ENCODE results near the gene MED13L.

The MED13L gene

DNA sequence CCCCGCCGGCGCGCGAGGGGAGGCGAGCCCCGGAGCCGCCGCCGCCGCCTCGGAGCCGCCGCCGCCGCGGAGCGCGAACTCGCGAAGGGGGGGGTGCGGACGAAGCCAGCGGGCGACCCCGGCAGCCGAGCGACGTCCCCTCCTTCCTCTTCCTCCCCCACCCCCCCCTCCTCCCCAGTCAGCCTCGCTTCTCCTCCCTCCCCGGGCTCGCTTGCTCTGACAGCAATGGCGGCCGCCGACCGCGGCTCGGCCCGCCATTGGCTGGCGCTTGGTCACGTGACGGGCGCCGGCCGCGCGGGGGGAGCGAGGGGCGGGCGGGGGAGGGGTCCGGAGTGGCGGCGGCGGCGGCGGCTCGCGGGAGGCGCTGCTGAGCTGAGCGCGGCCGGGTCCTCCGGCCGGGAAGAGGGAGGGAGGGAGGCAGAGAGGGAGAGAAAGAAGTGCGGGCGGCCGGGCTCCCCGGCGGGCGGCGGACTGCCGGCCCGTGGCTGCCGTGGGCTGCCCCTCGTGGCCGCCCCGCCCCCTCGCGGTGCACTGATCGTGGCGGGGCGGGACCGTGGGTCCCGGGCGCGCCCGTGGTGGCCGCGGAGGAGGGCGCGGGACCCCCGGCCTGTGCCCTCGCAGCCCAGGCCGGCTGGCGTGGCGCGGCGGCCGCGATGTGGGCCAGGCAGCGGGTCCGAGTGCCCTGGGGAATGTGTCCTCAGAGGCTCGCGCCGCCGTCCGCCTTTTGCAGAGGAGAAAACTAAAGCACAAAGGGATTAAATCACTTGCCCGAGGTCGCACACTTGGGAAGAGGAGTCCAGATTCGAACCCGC lies at the start of gene MED13L:
MED13L (minus strand) TSS at position 227 of the 812 bp plus-strand sequence. CDS start 562 bp downstream, outside the sequence.
- DNase-seq: peak; percentile 87

GRCh38 chr12:116325336-116325664 lies 47.8 kb upstream of the MED13L start:
- no peak for DNase-seq

DNA sequence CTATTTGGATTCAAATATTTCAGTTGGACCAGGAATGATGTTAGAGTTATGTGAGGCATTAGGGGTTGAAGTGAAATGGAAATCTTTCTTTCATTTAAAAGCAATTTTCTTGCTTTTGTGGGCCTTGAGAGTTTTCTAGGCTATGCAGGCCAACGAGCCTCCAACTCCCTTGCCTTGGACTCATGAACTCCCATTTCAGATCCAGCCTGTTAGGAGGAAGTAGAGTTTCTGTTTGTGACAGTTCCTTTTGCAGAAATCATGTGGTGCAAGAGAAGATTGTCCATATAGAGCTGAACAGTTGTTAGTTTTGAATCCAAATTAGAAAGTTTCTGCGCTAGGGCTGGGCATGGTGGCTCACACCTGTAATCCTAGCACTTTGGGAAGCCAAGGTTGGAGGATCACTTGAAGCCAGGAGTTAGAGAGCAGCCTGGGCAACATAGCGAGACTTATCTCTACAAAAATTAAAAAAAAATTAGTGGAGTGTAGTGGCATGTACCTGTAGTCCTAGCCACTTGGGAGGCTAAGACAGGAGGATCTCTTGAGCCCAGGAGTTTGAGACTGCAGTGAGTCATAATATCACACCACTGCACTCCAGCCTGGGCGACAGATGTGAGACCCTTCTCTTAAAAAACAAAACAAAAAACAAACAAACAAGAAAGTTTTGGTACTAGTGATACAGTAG lies 47.3 kb upstream of the MED13L start:
- DNase-seq: no peak

GRCh38 chr12:116323406-116324386 lies 46.2 kb upstream of the MED13L start:
- no peak for DNase-seq

DNA sequence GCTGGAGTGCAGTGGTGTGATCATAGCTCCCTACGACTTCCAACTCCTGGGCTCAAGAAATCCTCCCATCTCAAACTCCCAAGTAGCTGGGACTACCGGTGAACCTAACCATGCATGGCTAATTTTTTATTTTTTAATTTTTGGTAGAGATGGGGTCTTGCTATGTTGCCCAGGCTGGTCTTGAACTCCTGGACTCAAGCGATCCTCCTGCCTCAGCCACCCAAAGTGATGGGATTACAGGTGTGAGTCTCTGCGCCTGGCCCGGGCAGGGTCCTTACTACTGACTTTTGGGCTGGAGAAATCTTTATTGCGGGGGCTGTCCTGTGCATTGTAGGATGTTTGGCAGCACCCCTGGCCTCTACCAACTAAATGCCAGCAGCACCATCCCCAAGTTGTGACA lies 44.4 kb upstream of the MED13L start:
- no peak for DNase-seq

DNA sequence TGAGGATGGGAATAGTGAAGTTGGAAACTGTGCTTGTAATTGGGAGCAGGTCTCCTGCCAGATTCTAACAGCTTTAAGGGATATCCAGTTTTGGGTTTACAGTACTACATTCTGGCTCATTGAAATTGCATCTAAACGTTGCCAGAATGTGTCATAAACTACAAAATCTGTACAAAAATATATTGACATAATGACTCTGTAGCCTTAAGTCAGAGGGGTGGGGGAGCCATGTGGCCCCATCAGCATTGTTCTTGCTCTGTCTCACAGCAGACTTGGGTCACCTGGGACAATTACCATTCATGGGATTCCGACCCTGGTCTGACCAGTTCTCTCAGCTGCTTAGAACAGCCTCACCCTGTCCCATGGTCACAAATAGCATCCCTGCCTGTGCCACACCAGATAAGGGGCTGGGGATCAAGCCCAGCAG lies 43.3 kb upstream of the MED13L start:
- no peak for DNase-seq

- no peak for DNase-seq
Observed at GRCh38 chr12:116319898-116320621, 42.6 kb upstream of the MED13L start.

GRCh38 chr12:116319233-116319897 lies 41.9 kb upstream of the MED13L start:
- no peak for DNase-seq

- DNase-seq: no peak
Observed at GRCh38 chr12:116318576-116319232, 41.2 kb upstream of the MED13L start.

- DNase-seq: no peak
Observed at GRCh38 chr12:116317986-116318575, 40.6 kb upstream of the MED13L start.

DNA sequence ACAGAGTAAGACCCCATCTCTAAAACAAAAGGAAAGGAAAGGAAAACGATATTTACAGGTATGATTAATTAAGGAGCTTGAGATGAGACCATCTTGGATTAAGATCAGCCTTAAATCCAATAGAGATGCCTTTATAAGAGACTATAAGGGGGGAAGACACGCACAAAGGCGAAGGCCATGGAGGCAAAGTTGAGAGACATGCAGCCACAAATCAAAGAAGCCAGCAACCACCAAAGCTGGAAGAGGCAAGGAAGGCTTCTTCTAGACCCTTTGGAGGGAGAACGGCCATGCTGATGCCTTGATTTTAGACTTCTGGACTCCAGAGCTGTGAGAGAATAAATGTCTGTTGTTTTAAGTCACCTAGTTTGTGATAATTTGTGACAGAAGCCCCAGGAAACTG lies 39.6 kb upstream of the MED13L start:
- DNase-seq: no peak

DNA sequence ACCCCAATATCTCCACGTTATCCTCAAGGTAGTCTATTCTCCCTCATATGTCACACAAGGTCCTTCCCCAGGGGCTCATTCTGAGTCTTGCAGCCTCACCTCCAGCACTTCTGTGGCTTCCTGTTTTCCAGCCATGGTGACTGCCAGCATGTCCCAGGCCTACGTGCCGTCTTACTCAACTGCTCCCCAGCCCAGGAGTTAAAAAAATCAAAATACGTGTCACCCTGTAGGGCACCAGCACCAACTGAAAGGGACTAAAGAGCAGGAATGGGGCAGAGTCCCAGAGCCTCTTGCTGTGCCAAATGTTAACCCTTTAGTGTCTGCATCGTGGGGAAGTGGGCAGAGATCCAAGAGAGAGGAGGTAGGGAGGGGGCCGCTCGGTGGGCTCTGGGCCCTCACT lies 37.0 kb upstream of the MED13L start:
- DNase-seq: no peak

GRCh38 chr12:116313194-116313927 lies 35.9 kb upstream of the MED13L start:
- no peak for DNase-seq

DNA sequence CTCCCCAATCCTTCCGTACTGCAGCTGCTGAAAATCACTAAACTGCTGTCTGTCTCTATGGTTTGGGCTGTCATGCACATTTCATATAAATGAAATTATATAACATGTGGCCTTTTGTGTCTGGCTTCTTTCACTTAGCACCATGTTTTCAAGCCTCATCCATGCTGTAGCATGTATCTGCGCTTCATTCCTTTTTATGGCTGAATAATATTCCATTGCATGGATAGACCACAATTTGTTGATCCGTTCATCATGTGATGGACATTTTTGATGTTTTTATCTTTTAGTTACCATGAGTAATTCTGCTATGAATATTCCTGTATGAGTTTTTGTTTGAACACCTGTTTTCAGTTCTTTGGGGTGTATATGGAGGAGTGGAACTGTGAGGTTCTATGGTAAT lies 32.6 kb upstream of the MED13L start:
- no peak for DNase-seq

DNA sequence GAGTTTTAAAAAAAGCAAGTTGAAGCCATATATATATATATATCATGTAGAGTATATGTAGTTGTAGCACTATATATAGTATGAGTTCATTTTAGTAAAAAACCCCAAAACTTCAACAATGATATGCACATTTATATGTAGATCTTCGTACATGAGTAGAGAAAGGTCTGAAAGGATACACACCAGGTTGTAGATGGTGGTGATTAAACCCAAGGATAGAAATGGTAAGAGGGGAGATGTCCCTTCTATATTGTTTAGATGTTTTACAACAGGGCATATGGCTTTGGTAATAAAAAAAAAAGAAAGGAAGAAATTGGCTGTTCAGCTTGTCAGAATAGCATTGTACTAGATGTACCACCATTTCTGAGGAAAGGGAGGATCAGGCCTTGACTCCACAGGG lies 31.9 kb upstream of the MED13L start:
- no peak for DNase-seq

DNA sequence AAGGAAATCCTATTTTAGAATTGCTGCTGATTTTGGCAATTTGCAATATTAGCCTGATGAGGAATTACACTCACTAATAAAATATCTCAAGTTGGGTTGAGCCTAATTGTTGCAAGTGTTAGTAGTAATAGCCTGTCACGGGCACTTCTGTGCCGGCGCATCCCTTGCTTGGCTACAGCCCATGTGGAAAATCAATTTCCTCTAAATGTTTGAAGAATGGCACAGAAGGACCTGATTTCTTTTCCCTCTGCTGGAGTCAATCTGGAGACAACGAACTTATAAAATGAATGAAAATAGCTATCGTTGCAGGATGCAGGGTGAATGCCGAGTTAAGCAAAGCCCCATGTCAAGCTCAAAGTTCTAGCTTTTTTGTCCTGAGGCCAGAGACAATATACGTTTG lies 31.2 kb upstream of the MED13L start:
- DNase-seq: no peak

- no peak for DNase-seq
Observed at GRCh38 chr12:116306968-116307367, 29.5 kb upstream of the MED13L start.

- no peak for DNase-seq
Observed at GRCh38 chr12:116306506-116306905, 29.0 kb upstream of the MED13L start.

GRCh38 chr12:116304621-116305020 lies 27.1 kb upstream of the MED13L start:
- DNase-seq: no peak

- DNase-seq: no peak
Observed at GRCh38 chr12:116303929-116304328, 26.4 kb upstream of the MED13L start.

Measured in stimulated activated CD4-positive, alpha-beta T cell treated with anti-CD3 and anti-CD28 coated beads, Interleukin-4, amount 100 ng/mL, for 1 hour (primary cell).